ENCODE results near the gene ZNF618. TPM values are rescaled to one million over a fixed set of nuclear protein-coding genes. Genes with fewer than 3 reads are reported as not detected.

Gene ZNF618
- total and polyA plus RNA-seq, 8 donors = 1.2 to 19.8 (median 5.3) TPM

- H3K27me3 ChIP-seq = no peaks in the 10 kb centered on the region
- WGBS, 5 donors = 61 to 85% (median 74%) methylated on average over 8 of the region's 8 CpGs
- intact Hi-C loops (cut with DNase I; ENCODE audit: low total_unique reads) = no loop called here
- H3K4me1 ChIP-seq = peaks cover 14 to 50% (median 38%) of the 10 kb centered on the region in 4 donors
- peak overlapping the region in 2 of 5 donors; percentile 25 to 61 for H3K27ac ChIP-seq
- no peak overlapping the region for H3K4me3 ChIP-seq
- TF ChIP-seq CTCF (IDR thresholded peaks at IDR 0.05) (no peak), POLR2A (IDR thresholded peaks at IDR 0.05) (no peak), EP300 (IDR thresholded peaks at IDR 0.05) (no peak), POLR2AphosphoS5 (IDR thresholded peaks at IDR 0.05) (no peak)
- H3K36me3 ChIP-seq = no peaks in the 10 kb centered on the region
- no peaks in the 10 kb centered on the region for H3K9me3 ChIP-seq
- DNase-seq = peak in 1 of 2 donors; percentile 31
These were observed 36.7 kb downstream of the ZNF618 start for GRCh38 chr9:113912816-113913215.

- peaks cover 14 to 48% (median 37%) of the 10 kb centered on the region in 4 donors for H3K4me1 ChIP-seq
- no peak for TF ChIP-seq CTCF (IDR thresholded peaks at IDR 0.05)
- no peak for TF ChIP-seq POLR2AphosphoS5 (IDR thresholded peaks at IDR 0.05)
- no peak for TF ChIP-seq POLR2A (IDR thresholded peaks at IDR 0.05)
- H3K36me3 ChIP-seq = no peaks in the 10 kb centered on the region
- peak overlapping the region in 3 of 5 donors; percentile 14 to 61 (median 25) for H3K27ac ChIP-seq
- H3K9me3 ChIP-seq = no peaks in the 10 kb centered on the region
- no peaks in the 10 kb centered on the region for H3K27me3 ChIP-seq
- peak in 1 of 2 donors; percentile 59 for DNase-seq
- intact Hi-C loops (cut with DNase I; ENCODE audit: low total_unique reads) = no loop called here
- 64 to 83% (median 71%) methylated on average over 5 of the region's 5 CpGs for WGBS, 5 donors
- no peak overlapping the region for H3K4me3 ChIP-seq
These were observed 37.5 kb downstream of the ZNF618 start for GRCh38 chr9:113913426-113914195.

GRCh38 chr9:113914517-113914916 is 38.4 kb downstream of the ZNF618 start:
- H3K9me3 ChIP-seq = no peaks in the 10 kb centered on the region
- DNase-seq = no peak
- TF ChIP-seq EP300 (IDR thresholded peaks at IDR 0.05) (no peak), POLR2A (IDR thresholded peaks at IDR 0.05) (no peak), CTCF (IDR thresholded peaks at IDR 0.05) (no peak), POLR2AphosphoS5 (IDR thresholded peaks at IDR 0.05) (no peak)
- peaks cover 14 to 46% (median 34%) of the 10 kb centered on the region in 4 donors for H3K4me1 ChIP-seq
- H3K27me3 ChIP-seq = no peaks in the 10 kb centered on the region
- H3K36me3 ChIP-seq = no peaks in the 10 kb centered on the region
- H3K4me3 ChIP-seq = no peak overlapping the region
- 47 to 63% (median 53%) methylated on average over 2 of the region's 2 CpGs for WGBS, 5 donors
- no peak overlapping the region for H3K27ac ChIP-seq
- intact Hi-C loops (cut with DNase I; ENCODE audit: low total_unique reads) = no loop called here

GRCh38 chr9:113915817-113916434 is 39.8 kb downstream of the ZNF618 start:
- no peak for DNase-seq

More at GRCh38 chr9:113915817-113916434, 39.8 kb downstream of the ZNF618 start:
- Histone ChIP-seq H3K27me3 (no peaks in the 10 kb centered on the region), H3K4me3 (no peak overlapping the region), H3K27ac (no peak overlapping the region), H3K9me3 (no peaks in the 10 kb centered on the region), H3K36me3 (no peaks in the 10 kb centered on the region), H3K4me1 (peaks cover 14 to 34% (median 28%) of the 10 kb centered on the region in 4 donors)
- WGBS, 5 donors = 86 to 91% (median 89%) methylated on average over 9 of the region's 9 CpGs
- intact Hi-C loops (cut with DNase I; ENCODE audit: low total_unique reads) = no loop called here
- no peak for TF ChIP-seq POLR2A (IDR thresholded peaks at IDR 0.05)
- no peak for TF ChIP-seq CTCF (IDR thresholded peaks at IDR 0.05)
- TF ChIP-seq EP300 (IDR thresholded peaks at IDR 0.05) = no peak

Measured in stomach (tissue), 9 donors.